Measurements from ENCODE around the gene FRZB.
"Not testable (repeated sequence)": the region's sequence is repeated elsewhere in the genome, so short reads cannot be mapped to it uniquely, and the experiment has no call there.

FRZB gene

DNA sequence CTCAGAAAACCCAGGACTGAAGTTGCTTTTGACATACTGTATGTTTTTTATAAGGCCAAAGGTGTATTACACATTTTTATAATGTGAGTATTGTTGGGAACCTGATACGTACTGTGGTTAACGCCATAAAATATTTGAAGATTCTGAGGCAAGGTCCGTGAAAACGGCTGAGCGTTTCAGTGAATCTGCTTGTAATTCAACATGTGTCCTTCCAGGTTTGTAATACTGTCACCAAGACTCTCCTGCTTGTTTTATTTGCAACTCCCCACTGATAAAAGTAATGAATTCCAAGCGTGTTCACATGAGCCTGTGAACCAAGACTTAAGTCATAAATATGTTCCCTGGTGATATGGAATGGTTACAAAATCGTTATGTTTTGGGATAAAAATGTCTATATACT, 23.9 kb upstream of the FRZB start:
- DNase-seq (ENCODE audit: low spot score), result no peak

DNA sequence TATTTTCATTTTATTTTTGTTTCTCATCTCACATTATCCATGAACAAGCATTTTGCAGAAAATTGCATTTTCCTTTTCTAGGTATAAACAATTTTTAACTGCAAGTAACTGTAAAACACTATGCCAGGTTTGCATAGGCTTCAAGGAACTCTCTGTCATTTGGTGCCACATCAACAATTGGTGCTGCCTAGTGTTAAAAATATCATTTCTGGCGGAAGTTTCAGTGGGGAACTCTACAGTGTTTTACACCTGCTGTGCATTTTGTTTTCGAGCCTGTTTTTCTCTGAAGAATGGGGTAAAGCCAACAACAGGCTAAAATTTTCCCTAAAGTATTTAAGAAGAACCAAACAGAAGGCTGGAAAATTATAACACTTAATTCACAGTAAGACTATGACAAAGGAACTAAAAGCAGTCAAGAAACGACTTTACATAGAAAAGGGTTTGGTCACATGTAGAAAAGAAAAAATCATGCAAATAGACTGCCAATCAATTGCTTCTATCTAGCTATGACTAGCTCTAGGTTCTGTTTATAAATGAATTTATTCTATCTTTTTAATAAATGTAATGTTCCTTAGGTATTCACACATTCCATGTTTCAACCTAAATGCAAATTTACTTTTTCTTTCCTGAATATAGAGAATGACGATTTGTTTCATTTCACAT, 21.4 kb upstream of the FRZB start:
- DNase-seq (ENCODE audit: low spot score), result no peak

DNA sequence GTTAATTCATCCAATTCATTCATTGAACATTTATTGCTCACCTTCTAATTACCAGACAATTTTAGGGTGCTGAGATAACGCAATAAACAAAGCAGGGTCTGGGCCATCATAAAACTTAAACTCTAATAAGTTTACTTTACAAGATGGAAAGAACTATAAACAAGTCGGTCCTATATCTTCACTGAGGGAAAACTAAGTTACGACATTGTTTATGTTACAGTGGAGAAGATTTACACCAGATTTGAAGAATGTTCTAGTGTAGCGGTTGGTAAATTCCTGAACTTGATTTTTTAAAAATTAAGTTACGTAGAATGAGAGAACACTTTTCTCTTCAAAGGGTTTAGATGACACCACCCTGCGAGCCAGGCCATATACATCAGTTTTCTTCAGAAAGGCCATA, 20.7 kb upstream of the FRZB start:
- DNase-seq (ENCODE audit: low spot score), result no peak

DNA sequence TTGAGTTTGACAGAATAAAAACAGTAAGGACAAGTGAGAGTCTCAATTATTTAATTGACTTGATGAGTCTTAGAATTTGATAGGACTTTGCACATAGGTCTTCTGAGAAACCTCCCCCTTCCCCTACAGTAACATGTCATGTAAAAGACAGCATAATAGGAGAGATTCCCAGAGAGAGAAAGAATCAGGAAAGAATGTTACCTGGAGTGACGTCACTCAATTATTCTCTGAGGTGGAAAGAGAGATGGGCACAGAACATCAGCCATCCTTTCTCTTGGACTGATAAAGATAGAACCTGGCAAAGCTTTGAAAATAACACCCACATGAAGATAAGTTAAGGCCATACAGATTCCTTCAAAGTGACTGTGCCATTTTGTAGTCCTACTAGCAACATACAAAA, 19.3 kb upstream of the FRZB start:
- DNase-seq (ENCODE audit: low spot score), result no peak

DNA sequence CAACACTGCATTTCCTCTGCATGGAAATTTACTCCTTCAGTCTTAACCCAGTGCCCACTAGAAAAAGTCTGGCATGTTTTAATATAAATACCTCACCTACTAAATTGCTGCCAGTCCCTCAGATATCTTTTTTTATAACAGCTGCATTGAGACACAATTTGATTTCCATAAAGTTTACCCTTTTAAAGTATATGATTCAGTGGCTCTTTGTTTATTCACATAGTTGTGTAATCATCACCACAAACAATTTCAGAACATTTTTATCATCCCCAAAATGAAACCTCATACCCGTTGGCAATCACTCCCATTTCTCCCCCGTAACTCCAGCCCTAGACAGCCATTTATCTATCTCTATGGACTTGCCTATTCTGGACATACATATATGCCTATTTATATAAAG, 17.0 kb upstream of the FRZB start:
- no peak for DNase-seq (ENCODE audit: low spot score)

DNA sequence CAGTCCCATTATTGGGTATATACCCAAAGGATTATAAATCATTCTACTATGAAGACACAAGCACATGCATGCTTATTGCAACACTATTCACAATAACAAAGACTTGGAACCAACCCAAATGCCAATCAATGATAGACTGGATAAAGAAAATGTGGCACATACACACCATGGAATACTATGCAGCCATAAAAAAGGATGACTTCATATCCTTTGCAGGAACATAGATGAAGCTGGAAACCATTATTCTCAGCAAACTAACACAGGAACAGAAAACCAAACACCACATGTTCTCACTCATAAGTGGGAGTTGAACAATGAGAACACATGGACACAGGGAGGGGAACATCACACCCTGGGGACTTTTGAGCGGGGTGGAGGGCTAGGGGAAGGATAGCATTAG, 13.7 kb upstream of the FRZB start:
- not testable (repeated sequence) for DNase-seq (ENCODE audit: low spot score)

DNA sequence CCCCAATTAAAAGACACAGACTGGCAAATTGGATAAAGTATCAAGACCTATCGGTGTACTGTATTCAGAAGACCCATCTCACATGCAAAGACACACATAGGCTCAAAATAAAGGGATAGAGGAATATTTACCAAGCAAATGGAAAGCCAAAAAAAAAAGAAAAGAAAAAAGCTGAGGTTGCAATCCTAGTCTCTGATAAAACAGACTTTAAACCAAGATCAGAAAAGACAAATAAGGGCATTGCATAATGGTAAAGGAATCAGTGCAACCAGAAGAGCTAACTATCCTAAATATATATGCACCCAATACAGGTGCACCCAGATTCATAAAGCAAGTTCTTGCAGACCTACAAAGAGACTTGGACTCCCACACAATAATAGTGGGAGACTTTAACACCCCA, 10.2 kb upstream of the FRZB start:
- DNase-seq (ENCODE audit: low spot score), result not testable (repeated sequence)

DNA sequence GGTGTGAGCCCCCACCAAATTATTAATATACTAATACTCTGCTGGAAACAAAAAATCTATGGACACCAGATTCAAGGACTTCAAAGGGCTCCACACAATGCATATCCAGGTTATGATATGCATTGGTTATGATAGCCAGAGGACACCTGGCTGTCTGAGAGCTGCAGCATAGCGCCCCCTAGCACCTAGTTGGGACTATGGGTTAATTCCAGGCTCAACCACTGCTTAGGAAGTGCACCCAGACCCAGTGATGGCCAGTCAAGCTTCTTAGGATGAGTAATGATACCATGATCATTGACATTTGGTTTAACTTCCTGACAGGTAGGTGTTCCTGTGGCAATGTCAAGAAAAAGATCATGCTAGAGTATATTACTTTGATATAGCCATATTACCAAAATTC, 3.8 kb upstream of the FRZB start:
- no peak for DNase-seq (ENCODE audit: low spot score)

DNA sequence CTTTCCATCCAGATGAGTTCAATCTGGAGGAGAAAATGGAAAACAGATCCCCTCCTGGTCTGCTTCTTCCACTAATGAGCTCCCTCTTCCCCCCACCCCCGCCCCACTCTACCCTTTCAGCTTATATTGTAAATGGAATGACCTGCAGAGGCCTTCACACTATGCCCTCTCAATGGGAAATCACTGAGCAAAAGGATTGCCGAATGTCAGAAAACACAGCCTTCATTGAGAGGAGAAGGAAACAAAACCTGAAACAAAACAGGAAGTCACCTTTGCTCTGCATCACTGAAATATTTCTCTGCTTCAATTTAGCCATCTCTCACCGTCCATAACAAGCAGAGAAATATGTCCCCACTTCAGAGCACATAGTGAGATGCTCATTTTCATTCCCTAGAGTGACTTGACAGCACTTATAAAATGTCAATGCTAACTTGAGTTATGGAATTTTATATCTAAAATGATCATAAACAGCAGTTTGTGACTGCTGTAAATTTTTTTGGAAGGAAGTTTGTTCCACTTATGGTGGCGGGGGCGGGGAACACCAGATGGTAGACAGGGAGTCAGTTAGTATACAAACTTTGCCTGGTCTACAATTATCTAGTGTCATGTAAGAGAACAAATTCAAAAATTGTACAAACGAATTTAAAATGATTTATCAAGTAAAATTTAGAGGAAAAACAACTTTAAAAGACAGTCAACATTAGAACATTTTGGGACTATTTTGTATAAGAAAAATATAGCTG, 1.8 kb upstream of the FRZB start:
- DNase-seq (ENCODE audit: low spot score), result no peak

DNA sequence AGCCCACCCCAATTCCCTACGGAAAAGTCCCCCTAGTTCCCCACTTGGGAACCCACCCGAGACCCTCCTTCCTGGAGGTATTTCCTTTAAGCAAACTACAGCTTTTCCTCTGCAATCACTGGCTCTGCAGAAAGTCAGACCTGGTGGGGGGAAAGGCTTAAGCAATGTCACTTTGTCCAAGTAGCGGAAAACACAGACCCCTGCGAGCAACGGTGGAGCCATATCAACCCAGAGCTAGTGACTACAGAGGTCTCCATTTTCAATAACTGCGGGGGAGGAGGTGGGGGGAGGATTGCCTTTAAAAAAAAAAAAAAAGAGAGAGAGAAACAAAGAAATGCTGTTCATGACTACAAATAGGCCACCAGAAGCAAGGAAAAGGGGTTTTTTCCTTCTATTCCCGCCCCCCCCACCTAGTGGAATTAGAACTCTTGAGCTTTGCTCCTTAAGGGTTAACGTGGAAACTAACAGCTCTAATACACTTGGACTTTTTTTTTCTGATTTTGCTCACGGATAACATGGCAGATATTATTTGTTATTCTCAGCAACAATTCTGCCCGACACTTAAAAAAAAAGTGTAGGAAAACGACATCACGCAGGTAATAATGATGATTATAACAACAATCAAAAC, 1.1 kb upstream of the FRZB start:
- DNase-seq (ENCODE audit: low spot score), result no peak

DNA sequence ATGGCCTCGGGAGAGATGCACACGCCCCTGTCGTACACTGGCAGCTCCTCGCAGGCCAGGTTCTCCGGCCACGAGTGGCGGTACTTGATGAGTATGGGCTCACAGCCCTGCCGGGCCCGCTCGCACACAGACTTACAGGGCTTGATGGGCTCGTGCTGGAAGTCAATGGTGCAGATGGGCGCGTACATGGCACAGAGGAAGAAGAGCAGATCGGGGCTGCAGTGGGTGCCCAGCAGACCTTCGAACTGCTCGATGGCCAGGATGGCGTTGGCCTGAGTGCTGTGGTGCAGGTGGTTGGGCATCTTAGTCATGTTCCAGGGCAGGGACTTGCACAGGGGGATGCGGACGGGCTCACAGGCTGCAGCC, 359 bp downstream of the FRZB start:
- no peak for DNase-seq (ENCODE audit: low spot score)

DNA sequence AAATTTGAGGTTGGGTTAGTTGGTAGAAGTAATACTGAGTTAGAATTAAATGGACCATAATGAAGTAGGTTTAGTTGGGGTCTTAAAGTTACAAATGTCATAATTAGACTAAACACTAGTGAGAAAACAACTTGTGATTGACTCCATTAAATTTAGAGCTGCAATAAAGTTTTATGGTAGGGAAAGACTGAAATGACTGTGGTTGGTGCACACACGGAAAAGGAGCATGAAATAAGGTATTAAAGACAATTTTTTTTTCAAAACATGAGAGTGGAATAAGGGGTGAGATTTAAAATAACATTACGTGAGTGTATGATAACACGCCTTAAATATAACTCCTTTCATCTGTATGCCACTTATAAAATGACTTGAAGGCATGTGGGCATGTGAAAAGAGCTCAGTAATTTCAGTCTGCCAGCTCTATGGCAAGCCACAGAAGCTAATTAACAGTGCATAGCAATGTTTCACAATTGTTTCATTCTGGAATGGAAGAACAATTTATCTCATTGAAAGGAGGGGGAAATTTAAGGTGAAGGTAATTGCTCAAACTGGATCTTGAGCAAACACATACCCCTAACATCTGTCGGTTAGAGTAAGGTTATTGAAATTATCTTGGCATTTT, 1.4 kb downstream of the FRZB start:
- DNase-seq (ENCODE audit: low spot score), result no peak

DNA sequence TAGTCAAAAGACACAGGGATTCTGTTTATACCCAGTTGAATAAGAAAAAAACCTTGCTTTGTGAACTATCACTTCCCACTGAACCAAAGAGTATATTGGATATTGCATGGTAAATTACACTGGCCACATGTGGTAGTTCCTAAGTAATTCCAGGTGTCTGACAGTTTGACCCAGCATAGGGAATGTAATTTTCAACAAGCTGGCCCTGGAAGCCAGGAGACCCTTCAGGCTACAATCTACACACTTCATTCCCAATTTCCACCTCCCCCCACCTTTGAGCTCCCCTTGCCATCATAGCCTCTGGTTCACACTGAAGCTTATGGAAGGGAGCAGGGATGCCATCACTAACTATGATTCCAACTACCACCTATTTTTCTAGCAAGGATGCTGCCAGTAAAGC, 2.8 kb downstream of the FRZB start:
- DNase-seq (ENCODE audit: low spot score), result no peak

DNA sequence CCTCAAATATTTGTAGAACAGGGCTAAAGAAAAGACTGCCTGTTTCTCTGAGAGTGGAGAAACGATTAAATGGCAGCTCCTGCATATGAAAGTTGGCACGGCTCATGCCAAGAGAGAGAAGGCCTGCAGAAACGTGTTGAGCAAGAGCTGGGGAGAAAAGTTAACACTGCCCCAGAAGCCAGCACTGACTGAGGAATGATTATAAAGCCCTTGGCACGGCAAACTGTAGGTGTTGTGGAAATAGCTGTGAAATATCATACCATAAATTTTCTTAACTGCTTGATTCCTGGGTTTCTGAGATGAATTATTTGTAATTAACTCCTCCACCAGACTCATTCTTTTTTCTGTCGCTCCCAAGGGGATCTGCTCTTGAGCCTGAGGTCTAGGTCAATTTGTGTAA, 4.3 kb downstream of the FRZB start:
- DNase-seq (ENCODE audit: low spot score), result no peak

DNA sequence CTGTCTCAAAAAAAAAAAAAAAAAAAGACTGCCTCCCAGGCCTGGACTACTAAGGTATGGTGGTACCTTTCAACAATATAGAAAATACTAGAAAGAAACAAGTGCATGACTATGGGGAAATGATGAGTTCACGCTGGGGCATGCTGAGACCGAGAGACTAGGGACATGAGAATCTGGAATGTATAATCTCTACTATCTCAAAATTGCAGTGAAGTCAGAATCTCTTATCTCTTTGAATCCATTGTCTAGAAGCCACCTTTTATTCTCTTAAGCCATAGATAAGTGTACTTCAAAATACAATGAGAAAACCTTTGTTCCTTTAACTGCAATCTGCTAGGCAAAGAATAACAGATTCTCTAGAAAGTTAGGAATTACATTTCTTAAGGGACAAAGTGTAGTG, 5.6 kb downstream of the FRZB start:
- no peak for DNase-seq (ENCODE audit: low spot score)

DNA sequence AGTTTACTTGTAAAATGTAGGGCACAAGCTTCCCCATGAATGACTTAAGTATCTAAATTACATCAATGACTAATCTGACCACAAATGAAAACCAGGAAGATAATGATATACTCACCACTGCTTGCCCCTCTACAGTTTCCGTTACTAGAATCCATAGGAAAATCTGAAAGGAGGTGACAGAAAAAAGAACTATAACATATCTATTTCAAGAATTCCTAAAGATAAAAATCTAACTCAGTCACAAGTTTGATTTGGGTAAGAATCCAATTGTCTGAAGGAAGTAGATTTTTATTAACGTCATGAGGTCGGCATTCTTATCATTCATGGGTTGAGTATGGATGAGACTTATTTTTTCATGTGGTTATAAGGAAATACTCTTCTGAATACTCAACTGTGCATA, 7.8 kb downstream of the FRZB start:
- no peak for DNase-seq (ENCODE audit: low spot score)

DNA sequence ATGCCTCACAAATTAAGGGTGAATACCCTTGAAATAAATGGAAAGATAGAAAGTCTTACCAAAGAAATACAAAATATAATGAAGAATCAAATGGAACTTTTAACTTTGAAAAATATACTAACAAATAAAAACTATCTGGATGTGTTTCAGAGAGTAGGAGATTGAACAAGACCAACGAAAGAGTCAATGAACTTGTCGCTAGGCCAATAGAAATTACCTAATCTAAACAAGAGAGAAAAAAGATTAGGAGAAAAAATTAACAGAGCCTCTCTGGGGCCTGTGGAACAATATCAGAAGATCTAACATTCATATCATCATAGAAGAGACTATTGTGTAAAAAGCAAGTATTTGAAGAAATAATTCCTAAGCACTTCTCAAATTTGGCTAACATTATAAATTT, 11.1 kb downstream of the FRZB start:
- no peak for DNase-seq (ENCODE audit: low spot score)

DNA sequence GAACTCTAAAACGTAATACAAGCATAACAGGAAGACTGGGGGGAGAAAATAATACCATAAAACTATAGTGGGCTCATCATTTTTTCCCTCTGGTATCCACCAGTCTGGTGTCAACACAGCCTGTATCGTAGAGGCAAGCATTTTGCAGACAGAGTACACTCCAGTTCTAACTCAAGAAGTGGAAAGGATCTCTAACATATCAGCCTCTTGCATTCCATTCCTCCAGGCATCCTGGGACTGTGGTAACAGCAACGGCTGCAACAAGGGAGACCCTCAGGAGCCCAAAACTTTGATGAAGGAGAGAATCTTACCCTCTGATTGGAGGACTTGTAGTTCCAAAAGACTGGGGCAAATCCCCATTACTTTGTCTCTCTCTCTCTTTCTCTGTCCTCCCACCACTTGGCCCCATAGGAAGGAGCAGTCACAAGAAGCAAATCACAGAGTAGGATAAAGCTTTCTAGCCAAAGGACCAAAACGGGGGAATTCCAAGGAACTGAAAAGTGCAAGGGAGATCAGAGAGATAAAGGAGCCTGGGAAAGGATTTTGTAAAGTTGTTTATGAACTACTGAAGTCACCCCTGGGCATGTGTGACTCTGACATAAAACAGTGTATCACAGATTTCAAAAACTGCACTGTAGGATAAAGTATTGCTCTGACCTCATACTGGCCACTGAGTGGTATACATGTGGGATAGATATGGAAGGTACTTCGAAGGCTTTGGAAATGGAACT, 11.9 kb downstream of the FRZB start:
- no peak for DNase-seq (ENCODE audit: low spot score)

DNA sequence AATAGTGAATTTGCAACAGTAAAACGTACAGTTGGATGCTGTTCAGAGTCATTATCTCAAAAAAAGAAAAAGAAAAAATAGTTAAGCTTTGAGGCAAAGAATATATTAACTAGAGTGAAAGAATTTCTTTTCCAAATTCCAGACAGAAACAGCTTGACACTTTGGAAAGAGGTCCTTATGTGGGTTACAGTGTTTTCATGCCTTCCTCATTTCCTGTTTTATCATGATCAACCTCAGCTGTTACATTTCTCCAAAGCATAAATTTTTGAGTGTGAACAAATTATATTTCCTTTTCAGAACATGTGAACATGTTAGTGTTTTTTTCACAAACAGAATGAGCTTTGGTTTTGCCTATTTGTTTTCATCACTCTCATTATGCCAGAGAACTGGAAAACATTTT, 13.6 kb downstream of the FRZB start:
- DNase-seq (ENCODE audit: low spot score), result no peak

DNA sequence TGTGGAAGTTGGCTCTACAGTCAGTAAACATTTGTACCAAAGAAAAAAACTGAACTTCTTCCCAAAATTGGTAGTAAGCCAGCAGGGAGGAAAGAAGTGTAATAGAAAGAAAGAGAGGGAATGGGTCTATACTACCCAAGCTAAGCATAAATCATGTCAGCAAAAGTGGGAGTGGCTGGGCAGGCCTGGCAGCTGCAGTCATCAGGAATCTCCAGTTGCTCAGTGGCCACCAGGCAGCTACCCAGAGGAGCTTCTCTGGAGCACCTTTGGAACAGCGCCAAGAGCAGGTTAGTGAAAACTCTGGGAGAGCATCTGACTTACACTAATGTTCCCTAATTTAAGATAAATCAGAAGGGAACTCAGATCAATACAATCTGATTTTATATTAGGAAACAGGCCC, 14.3 kb downstream of the FRZB start:
- no peak for DNase-seq (ENCODE audit: low spot score)

DNA sequence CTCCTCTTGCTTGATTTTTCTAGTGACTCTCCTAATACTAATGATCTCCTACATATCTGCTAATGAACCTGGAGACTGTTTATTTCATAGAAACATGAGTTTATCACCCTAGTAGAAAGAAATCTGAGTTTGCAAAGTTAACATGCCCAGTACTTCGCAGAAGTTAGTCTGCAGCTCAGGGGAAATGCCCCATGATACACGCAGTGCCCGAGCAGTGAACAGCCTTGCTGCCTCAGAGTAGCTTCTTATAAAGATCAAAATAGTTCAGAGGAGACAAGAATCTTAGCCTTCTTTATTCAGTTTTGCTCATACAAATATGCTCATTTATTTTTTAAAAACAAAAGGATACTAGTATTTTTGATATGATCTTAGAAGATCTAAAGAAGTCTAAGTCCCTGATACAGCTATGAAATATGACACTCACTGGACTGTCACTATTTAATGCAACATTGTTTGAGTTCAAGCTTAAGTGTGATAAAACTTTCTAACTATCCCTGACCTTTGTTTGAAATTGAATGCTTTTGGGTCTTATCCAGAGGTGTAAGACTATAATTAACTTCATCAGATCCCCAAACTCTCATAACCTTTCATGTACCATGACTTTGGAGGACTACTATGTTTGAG, 20.5 kb downstream of the FRZB start:
- DNase-seq (ENCODE audit: low spot score), result no peak

DNA sequence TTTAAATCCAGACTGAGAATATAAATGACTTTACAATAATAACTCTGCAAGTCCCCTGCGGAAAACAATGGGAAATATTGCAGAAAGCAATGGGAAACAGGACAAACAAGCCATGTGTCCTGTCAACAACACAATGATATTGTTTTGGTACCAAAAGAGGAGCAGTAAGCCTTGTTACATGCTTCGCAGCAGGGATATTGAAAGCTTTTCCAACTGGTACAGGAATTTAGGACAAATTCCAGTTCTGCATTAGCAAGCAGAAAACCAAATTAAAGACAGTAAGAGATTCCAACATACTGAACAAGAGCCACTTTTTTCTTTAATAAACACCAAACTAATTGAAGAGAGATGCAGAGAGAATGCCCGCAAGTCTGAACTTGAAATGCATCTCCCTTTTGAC, 30.0 kb downstream of the FRZB start:
- DNase-seq (ENCODE audit: low spot score), result no peak

Data from globus pallidus (tissue), 1 donor.